Breast epithelium (tissue), 4 donors: Measurements from ENCODE around the gene C1orf216. TPM values are rescaled to one million over a fixed set of nuclear protein-coding genes. Genes with fewer than 3 reads are reported as not detected.
"Not testable (repeated sequence)": the region's sequence is repeated elsewhere in the genome, so short reads cannot be mapped to it uniquely, and the experiment has no call there.

Experiments
- DNase-seq, 2 donors: peaks; one replicate each; pipeline ENCODE4 v3.0.0-alpha.2; 2019; ENCODE audit warnings: low spot score in 2 of 2
- H3K27ac ChIP-seq, 2 donors: fragments of 200-600 bp; sonication (generic) in 1 of 2; one replicate each; pipeline ENCODE4 v1.5.1; 2016 to 2019; ENCODE audit warnings: mild to moderate bottlenecking in 1 of 2
- H3K27me3 ChIP-seq, 2 donors: fragments of 200-600 bp; sonication (generic) in 1 of 2; one replicate each; pipeline versions ENCODE4 v1.5.1 to v1.6.0; 2017 to 2019; ENCODE audit warnings: control low read depth in 1 of 2, mild to moderate bottlenecking in 1 of 2
- H3K36me3 ChIP-seq: fragments of 200-600 bp; one replicate; pipeline ENCODE4 v1.5.1; 2019
- H3K4me1 ChIP-seq, 2 donors: fragments of 200-600 bp; sonication (generic); one replicate each; pipeline ENCODE4 v1.5.1; 2016 to 2019; ENCODE audit warnings: control low read depth in 1 of 2
- H3K4me3 ChIP-seq, 3 donors: fragments of 200-600 bp; sonication (generic); 1 replicate in 2 of 3; 2 replicates in 1 of 3; pipeline ENCODE4 v1.5.1; 2016 to 2019; ENCODE audit warnings: mild to moderate bottlenecking in 3 of 3, moderate library complexity in 2 of 3
- H3K9me3 ChIP-seq, 2 donors: fragments of 200-600 bp; sonication (generic) in 1 of 2; one replicate each; pipeline ENCODE4 v1.5.1; 2016 to 2019; ENCODE audit warnings: control low read depth in 1 of 2
- CTCF ChIP-seq, 3 donors: fragments of 450-650 bp; IDR thresholded peaks; one replicate each; pipeline ENCODE4 v1.5.1; 2016 to 2017; ENCODE audit warnings: antibody characterized with exemption in 3 of 3, mild to moderate bottlenecking in 3 of 3, moderate library complexity in 3 of 3
- POLR2A ChIP-seq: fragments of 450-650 bp; IDR thresholded peaks from one replicate; pipeline ENCODE4 v1.6.1; 2016; ENCODE audit warnings: antibody characterized with exemption, mild to moderate bottlenecking, moderate library complexity
- POLR2AphosphoS5 ChIP-seq, 3 donors: sonication (generic); formaldehyde crosslinking; IDR thresholded peaks; one replicate each; pipeline ENCODE4 v1.6.1; 2017; ENCODE audit warnings: antibody characterized with exemption in 3 of 3
- intact Hi-C: fragments of 100-400 bp; cut with DNase I; formaldehyde crosslinking; loops from one replicate; pipeline ENCODE4 v1.15.1; 2023; ENCODE audit warnings: low total_unique reads
- total RNA-seq, 3 donors: library from RNA; depleted of rRNA; stranded (reverse); fragments of >200 nt; gene quantifications; one replicate each; pipeline ENCODE4 v1.1.0, GENCODE V29; 2016

C1orf216 gene
- total RNA-seq, 3 donors from 2014 or later, result 8.2 to 16.0 (median 13.1) TPM

GRCh38 chr1:35706846-35707600 is 11.7 kb downstream of the C1orf216 start:
- H3K27ac ChIP-seq, result no peak overlapping the region
- TF ChIP-seq POLR2AphosphoS5 (IDR thresholded peaks at IDR 0.05), result no peak
- TF ChIP-seq CTCF (IDR thresholded peaks at IDR 0.05), result no peak
- TF ChIP-seq POLR2A, result no peak
- peaks cover 0 to 4% of the 10 kb centered on the region in 2 donors for H3K4me1 ChIP-seq
- peaks cover 0 to 11% of the 10 kb centered on the region in 2 donors for H3K27me3 ChIP-seq
- no peak for DNase-seq
- H3K4me3 ChIP-seq, result peak overlapping the region in 2 of 3 donors; percentile 62 to 66
- intact Hi-C loops, result no loop called here
- no peaks in the 10 kb centered on the region for H3K36me3 ChIP-seq
- H3K9me3 ChIP-seq, result no peaks in the 10 kb centered on the region

GRCh38 chr1:35702508-35702907 is 16.2 kb downstream of the C1orf216 start:
- Histone ChIP-seq H3K27ac (no peak overlapping the region), H3K4me3 (no peak overlapping the region), H3K36me3 (no peaks in the 10 kb centered on the region), H3K9me3 (no peaks in the 10 kb centered on the region), H3K4me1 (no peaks in the 10 kb centered on the region), H3K27me3 (peaks cover 0 to 26% of the 10 kb centered on the region in 2 donors)
- intact Hi-C loops, result loop anchor here (5.0 kb wide), 1 partner anchor 1535 kb away; the partner anchor contains the start of gene CSMD2
- TF ChIP-seq POLR2A (no peak), CTCF (IDR thresholded peaks at IDR 0.05) (no peak), POLR2AphosphoS5 (IDR thresholded peaks at IDR 0.05) (no peak)
- DNase-seq, result no peak

GRCh38 chr1:35699152-35699551 is 19.5 kb downstream of the C1orf216 start:
- H3K27ac ChIP-seq, H3K9me3 ChIP-seq, DNase-seq, H3K36me3 ChIP-seq, H3K4me1 ChIP-seq, H3K4me3 ChIP-seq, intact Hi-C loops: not testable (repeated sequence)
- H3K27me3 ChIP-seq, result peaks cover 0 to 26% of the 10 kb centered on the region in 2 donors

- Histone ChIP-seq H3K27me3 (no peaks in the 10 kb centered on the region), H3K4me3 (no peak overlapping the region), H3K9me3 (no peaks in the 10 kb centered on the region), H3K36me3 (no peaks in the 10 kb centered on the region), H3K27ac (no peak overlapping the region), H3K4me1 (no peaks in the 10 kb centered on the region)
- no peak for TF ChIP-seq POLR2A
- no peak for TF ChIP-seq POLR2AphosphoS5 (IDR thresholded peaks at IDR 0.05)
- TF ChIP-seq CTCF (IDR thresholded peaks at IDR 0.05), result no peak
- no peak for DNase-seq
- intact Hi-C loops, result no loop called here
Measured at GRCh38 chr1:35692317-35692716, 26.4 kb downstream of the C1orf216 start.

- Histone ChIP-seq H3K36me3 (no peaks in the 10 kb centered on the region), H3K4me1 (no peaks in the 10 kb centered on the region), H3K27ac (no peak overlapping the region), H3K9me3 (no peaks in the 10 kb centered on the region), H3K27me3 (no peaks in the 10 kb centered on the region), H3K4me3 (no peak overlapping the region)
- no peak for DNase-seq
- intact Hi-C loops, result no loop called here
- TF ChIP-seq POLR2AphosphoS5 (IDR thresholded peaks at IDR 0.05) (no peak), POLR2A (no peak), CTCF (IDR thresholded peaks at IDR 0.05) (no peak)
Measured at GRCh38 chr1:35691571-35692220, 27.0 kb downstream of the C1orf216 start.
